Kidney glomerular epithelial cell (primary cell): ENCODE data around the gene FCHSD2.
"Not testable (repeated sequence)": the region's sequence is repeated elsewhere in the genome, so short reads cannot be mapped to it uniquely, and the experiment has no call there.

Experiments used
- DNase-seq: peaks from one replicate; lab custom pipeline; 2025; lab: John Stamatoyannopoulos, UW

The FCHSD2 gene

GRCh38 chr11:73058989-73059674 lies 83.0 kb downstream of the FCHSD2 start:
- no peak for DNase-seq

- DNase-seq = no peak
These were observed 86.3 kb downstream of the FCHSD2 start for GRCh38 chr11:73055655-73056354.

- DNase-seq = no peak
These were observed 87.1 kb downstream of the FCHSD2 start for GRCh38 chr11:73055002-73055401.

GRCh38 chr11:73053964-73054363 lies 88.2 kb downstream of the FCHSD2 start:
- DNase-seq = no peak

DNA sequence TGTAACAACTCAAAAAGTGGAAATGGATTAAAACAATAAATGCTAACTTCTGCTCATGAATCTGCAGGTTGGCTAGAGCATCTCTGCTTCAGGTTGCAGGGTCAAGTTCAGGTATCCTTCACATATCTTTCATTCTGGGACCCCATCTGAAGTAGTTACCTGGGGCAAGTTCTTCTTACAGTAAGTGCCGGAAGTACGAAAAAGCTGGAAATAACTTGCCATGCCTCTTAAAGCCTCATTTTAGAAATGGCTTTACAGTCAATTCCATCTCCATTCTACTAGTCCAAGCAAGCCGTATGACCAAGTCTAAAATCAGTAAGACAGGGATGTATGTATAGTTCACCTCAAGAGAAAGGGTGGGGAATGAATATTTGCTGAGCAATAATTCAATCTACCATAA lies 93.7 kb downstream of the FCHSD2 start:
- no peak for DNase-seq

DNA sequence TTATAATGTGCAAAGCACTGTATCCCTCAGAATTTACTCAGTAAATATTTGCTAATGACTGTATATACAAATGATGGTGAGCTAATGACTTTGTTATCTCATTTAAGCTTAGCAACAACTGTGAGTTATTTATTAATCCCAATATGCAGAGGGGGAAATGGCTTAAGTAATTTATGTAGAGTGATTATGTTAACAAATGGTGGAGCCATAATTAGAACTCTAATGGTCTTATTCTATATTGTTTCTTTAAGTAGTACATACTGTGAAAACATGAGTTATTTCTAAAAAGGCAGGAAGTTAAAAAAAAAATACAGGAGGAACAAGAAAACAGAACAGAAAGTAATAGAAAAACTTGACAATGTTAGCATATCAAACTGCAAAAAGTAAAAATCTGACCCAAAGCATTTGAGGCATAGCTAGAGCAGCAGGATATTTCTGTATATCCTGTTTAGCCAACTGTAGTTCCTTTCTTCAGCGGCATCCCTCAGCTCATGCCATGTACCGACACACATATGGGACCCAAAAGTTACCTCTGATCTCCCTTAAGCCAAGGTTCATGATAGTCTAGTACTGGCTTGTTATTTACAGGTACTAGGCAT lies 94.2 kb downstream of the FCHSD2 start:
- no peak for DNase-seq

DNA sequence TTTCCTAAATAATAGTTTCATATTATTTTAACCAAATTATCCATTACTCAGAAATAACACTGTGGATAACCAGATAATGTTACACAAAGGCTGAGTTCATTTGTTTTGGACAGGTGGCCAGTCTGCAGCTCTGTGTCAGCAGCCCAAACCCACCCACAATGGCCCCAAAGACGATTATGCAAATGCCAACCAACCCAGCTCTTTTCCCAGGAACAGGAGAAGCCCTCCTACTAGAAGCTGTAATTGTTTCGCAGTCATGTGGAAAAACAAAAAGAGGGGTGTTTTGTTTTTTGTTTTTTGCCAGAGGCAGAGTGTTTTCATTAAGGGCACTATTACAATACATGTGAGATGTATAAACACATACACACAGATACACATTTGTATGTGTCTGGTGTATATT lies 102.1 kb downstream of the FCHSD2 start:
- no peak for DNase-seq

DNA sequence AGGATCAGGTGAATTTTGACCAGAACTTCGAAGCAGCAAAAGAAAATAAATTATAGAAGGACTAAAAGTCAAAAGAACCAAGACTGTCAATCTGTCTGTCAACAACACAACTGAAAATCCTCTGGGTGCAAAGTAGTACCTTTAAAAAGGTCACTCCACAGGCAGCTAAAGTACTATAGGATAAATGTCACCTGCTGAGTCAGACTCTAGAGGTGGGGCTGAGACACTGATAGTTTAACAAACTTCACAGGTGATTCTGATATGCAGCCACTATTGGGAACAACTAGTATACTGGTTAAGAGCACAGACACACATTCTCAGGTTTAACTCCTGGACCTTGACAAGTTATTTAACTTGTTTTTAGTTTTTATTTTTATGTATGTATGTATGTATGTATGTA lies 107.3 kb downstream of the FCHSD2 start:
- no peak for DNase-seq

GRCh38 chr11:73034331-73034730 lies 107.8 kb downstream of the FCHSD2 start:
- no peak for DNase-seq

- DNase-seq = no peak
These were observed 112.0 kb downstream of the FCHSD2 start for GRCh38 chr11:73030130-73030529.

DNA sequence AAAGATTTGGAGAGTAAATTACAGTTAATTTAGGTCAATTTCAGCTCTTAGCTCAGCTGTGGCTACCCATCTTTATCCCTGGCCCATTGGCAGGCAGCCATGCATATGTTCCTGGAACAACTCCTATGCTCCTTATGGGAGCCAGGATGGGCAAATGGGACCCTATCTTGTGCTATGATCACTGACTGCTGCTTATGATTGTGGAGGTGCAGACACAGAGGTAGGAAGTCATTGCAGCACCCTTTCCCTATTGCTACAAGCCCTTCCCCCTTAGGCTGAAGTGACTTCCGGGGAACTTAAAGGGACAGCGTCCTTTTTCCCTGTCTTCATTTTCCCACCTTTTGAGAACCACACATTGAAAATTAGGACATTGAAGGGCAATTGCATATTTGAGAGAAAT lies 112.7 kb downstream of the FCHSD2 start:
- DNase-seq = no peak

DNA sequence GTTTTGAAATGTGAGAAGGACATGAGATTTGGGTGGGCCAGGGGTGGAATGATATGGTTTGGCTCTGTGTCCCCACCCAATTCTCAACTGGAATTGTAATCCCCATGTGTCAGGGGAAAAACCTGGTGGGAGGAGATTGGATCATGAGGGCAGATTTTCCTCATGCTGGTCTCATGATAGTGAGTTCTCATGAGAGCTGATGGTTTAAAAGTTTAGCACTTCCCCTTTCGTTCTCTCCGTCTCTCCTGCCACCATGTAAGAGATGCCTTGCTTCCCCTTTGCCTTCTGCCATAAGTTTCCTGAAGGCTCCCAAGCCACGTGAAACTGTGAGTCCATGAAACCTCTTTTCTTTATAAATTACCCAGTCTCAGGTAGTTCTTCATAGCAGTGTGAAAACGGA lies 113.5 kb downstream of the FCHSD2 start:
- no peak for DNase-seq

- not testable (repeated sequence) for DNase-seq
These were observed 114.3 kb downstream of the FCHSD2 start for GRCh38 chr11:73027840-73028239.

DNA sequence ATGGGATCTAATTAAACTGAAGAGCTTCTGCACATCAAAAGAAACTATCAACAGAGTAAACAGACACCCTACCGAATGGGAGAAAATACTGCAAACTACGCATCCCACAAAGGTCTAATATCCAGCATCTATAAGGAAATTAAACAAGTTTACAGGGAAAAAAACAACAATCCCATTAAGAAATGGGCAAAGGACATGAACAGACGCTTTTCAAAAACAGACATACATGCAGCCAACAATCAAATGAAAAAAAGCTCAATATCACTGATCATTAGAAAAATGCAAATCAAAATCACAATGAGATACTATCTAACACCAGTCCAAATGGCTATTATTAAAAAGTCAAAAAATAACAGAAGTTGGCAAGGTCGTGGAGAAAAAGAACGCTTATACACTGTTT lies 117.5 kb downstream of the FCHSD2 start:
- no peak for DNase-seq

- DNase-seq = no peak
These were observed 122.1 kb downstream of the FCHSD2 start for GRCh38 chr11:73019996-73020395.

DNA sequence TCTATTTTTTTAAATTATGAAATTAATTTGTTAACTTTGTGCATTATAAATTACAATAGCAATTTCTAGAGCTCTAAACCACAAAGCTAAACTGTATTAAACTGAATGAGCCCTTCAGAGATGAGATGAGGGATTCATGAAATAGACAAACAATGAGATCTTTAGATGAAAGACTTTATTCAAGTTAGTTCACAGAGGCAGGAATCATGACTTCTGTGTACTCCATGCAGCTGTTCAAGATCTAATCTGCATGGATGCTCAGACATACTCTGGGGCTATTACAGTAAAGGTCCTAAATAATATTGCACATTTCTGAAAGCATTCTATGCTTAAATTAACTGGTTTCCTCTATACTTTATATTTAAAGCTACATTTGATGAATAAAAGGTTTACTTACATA lies 122.7 kb downstream of the FCHSD2 start:
- DNase-seq = no peak

GRCh38 chr11:73018856-73019255 lies 123.3 kb downstream of the FCHSD2 start:
- no peak for DNase-seq

- DNase-seq = no peak
These were observed 124.9 kb downstream of the FCHSD2 start for GRCh38 chr11:73017024-73017751.

DNA sequence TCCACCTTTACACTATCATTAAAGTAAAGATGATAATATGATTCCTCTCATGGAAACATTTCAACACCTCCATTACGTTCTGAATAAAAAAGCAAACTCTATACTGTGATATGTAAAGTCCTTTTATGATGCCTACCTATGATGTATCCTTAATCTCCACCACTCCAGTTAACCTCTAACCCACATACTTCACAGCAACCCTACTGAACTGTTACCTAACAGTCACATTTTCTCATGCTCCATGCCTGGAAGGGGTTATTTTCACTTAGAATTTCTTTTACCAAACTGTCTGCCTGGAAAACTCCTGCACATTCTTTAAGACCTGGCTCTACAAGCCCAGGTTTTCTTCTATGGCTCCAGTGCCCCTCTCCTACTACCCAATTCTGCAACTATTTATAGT lies 129.1 kb downstream of the FCHSD2 start:
- no peak for DNase-seq

DNA sequence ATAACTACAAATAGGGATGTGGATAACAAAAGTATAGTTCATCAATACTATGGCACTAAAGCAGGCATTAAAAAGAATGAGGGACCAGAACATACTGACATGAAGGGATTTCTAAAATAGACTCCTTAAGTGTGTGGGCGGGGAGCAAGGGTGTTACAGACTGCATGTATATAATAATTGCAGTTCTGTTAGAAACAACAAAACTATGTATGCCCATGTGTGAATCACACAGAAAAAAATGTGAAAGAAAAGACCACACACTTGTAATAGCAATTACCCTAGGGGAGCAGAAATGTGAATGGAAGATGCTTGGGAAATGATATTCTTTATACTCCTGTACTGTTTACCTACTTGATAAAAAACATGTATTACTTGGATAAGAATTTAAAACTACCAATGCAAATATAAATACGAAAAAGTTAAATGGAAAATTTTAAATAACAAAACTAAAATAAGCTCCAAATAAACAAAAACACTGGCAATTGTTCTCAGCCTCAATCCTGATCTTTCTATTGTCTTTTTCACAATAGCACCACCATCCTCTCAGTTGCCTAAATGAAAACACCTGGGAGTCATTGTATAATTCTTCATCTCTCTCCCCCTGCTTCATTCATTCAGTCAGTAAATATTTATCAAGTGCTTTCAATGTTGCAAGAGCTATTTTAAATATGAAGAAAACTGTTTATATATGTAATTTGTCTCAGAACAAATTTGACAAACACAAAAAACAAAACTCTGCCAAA lies 129.8 kb downstream of the FCHSD2 start:
- no peak for DNase-seq

- DNase-seq = no peak
These were observed 130.8 kb downstream of the FCHSD2 start for GRCh38 chr11:73011126-73011817.
